K562 (cell line): ENCODE measurements around the gene MEX3A.
A peak's percentile ranks its signal among the peaks of the same experiment; 100 is the strongest.

Experiments used
- AFF4 ChIP-seq: sonication (generic); formaldehyde crosslinking; IDR thresholded peaks from 2 replicates; pipeline ENCODE4 v1.8.0; 2023; ENCODE audit warnings: mild to moderate bottlenecking, missing genetic modification reagents
- CHD2 ChIP-seq: IDR thresholded peaks from 2 replicates; pipeline ENCODE4 v1.6.1; 2011; ENCODE audit warnings: low read depth, low read length
- CTCF ChIP-seq, 3 experiments: IDR thresholded peaks in 2 of 3; conservative IDR thresholded peaks in 1 of 3; 2 replicates each; pipeline ENCODE4 v1.5.1; 2011 to 2012; ENCODE audit warnings: low read length in 3 of 3, mild to moderate bottlenecking in 3 of 3, control low read depth in 2 of 3, improper control_type of control experiment in 1 of 3, inconsistent platforms in 1 of 3, low read depth in 1 of 3, mixed read lengths in 1 of 3, moderate library complexity in 1 of 3; ENCODE audit not compliant: insufficient read depth in 2 of 3
- EP300 ChIP-seq: IDR thresholded peaks from 2 replicates; pipeline ENCODE4 v1.6.1; 2012; ENCODE audit warnings: low read length, improper control_type of control experiment
- FOXP4 ChIP-seq: sonication (generic); formaldehyde crosslinking; IDR thresholded peaks from 2 replicates; pipeline ENCODE4 v1.8.0; 2022; ENCODE audit warnings: mild to moderate bottlenecking, missing genetic modification reagents, borderline replicate concordance
- GTF2B ChIP-seq: IDR thresholded peaks from 2 replicates; pipeline ENCODE4 v1.6.1; 2011; ENCODE audit not compliant: insufficient read length; ENCODE audit errors: extremely low read depth
- GTF2E2 ChIP-seq: fragments of 200-800 bp; sonication (Bioruptor generic); IDR thresholded peaks from 2 replicates; pipeline ENCODE4 v1.6.1; 2016; ENCODE audit warnings: missing genetic modification characterization, missing compliant biosample characterization
- MXI1 ChIP-seq: IDR thresholded peaks from 2 replicates; pipeline ENCODE4 v1.6.1; 2011; ENCODE audit warnings: low read depth, mild to moderate bottlenecking, improper control_type of control experiment, low read length
- TCF3 ChIP-seq: sonication (generic); formaldehyde crosslinking; IDR thresholded peaks from 2 replicates; pipeline ENCODE4 v1.4.0; 2020; ENCODE audit warnings: mild to moderate bottlenecking, missing genetic modification reagents
- TEAD4 ChIP-seq, 2 experiments: sonication (generic) in 1 of 2; formaldehyde crosslinking in 1 of 2; IDR thresholded peaks; 2 replicates each; pipeline versions ENCODE4 v1.6.1 to v1.8.0; 2012 to 2022; ENCODE audit warnings: borderline replicate concordance in 1 of 2, inconsistent platforms in 1 of 2, low read length in 1 of 2, mild to moderate bottlenecking in 1 of 2, missing genetic modification reagents in 1 of 2
- TRIM24 ChIP-seq, 2 experiments: fragments of 450-650 bp; IDR thresholded peaks; 2 replicates each; pipeline ENCODE4 v1.6.1; 2016
- ZNF232 ChIP-seq: sonication (generic); formaldehyde crosslinking; IDR thresholded peaks from 2 replicates; pipeline ENCODE4 v1.8.0; 2022; ENCODE audit warnings: mild to moderate bottlenecking, missing genetic modification reagents
- ZNF592 ChIP-seq: fragments of 450-650 bp; IDR thresholded peaks from 2 replicates; pipeline ENCODE4 v1.6.1; 2017; ENCODE audit warnings: antibody characterized with exemption, mild to moderate bottlenecking

- TF ChIP-seq TEAD4 (IDR thresholded peaks at IDR 0.05; ENCODE audit: low read length) (no peak), TEAD4 (CRISPR knock-in tag; IDR thresholded peaks at IDR 0.05; ENCODE audit: borderline replicate concordance) (no peak), AFF4 (no peak), ZNF592 (peak; percentile 46; the same call in 1 of the 2 replicates), ZNF232 (no peak), TCF3 (CRISPR knock-in tag) (no peak), CTCF (IDR thresholded peaks at IDR 0.05 in 2 of 3, conservative IDR thresholded peaks at IDR 0.05 in 1 of 3; ENCODE audit: insufficient read depth in 2 of 3, low read depth in 1 of 3, low read length in 3 of 3) (0 out of 6 replicates have a peak, but pooled peaks of 1 of the 3 experiments have one; percentile 8), CHD2 (no peak), GTF2B (no peak), EP300 (no peak), TRIM24 (IDR thresholded peaks at IDR 0.05) (no peak), FOXP4 (CRISPR knock-in tag) (no peak), MXI1 (no peak), GTF2E2 (tag) (no peak)
Measured at GRCh38 chr1:156119503-156120209, 37.4 kb upstream of the MEX3A start.
